NCI-H1417 (cell line): ENCODE results near the gene USP6NL.
A peak's percentile ranks its signal among the peaks of the same experiment; 100 is the strongest.
"Not testable (repeated sequence)": the region's sequence is repeated elsewhere in the genome, so short reads cannot be mapped to it uniquely, and the experiment has no call there.

Experiments
- DNase-seq, 3 experiments: peaks; one replicate each; lab custom pipeline; 2025; lab: John Stamatoyannopoulos, UW

The USP6NL gene

DNA sequence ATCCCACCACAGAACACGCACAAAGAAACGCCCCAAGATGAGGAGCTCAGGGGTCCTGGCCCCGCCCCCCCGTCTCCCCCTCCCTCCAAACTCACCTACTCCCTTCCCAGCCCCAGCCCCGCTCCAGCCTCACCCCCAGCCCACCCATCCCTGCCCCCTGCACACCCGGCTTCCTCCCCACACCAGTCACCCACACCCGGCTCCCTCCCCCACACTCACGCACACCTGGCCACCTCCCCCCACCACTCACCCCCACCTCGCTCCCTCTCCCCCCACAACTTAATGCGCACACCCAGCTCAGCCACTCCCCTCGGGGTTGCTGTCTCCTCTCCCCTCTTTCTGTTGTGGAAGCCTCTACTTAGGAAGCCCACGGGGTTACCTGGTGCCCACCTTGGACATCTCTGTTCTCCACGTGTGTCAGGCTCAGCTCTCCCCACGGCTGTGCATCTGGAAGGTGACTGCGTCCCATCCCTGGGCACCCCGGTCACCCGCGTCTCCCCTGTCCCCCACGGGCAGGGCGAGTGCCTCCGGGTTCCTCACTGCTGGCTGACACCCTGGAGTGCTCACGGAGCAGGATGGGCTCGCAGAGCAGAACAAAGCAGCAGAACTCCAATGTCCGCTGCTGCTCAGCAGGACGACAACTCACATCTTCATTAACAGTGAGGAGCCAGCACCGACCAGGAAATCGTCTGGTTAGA lies 166.8 kb downstream of the USP6NL start:
- peak in 2 of 3 experiments; percentile 13 to 42 for DNase-seq

DNA sequence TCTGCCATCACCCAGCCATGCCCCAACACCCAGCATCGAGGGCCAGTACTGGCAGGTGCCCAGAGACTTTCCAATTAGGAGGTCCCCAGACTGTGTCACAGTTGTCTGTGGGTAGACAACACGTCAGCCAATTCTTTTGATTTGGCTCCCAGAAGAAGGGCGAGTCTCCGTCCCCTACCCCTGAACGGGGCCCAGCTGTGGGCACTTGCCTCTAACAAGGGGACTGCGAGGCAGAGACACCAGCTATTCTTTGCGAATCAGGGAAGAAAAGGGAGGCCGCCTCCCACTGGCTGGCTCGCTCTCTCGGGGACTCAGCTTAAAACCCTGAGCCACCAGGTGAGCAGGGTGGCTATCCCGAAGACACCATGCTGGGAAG lies 167.3 kb downstream of the USP6NL start:
- no peak for DNase-seq

DNA sequence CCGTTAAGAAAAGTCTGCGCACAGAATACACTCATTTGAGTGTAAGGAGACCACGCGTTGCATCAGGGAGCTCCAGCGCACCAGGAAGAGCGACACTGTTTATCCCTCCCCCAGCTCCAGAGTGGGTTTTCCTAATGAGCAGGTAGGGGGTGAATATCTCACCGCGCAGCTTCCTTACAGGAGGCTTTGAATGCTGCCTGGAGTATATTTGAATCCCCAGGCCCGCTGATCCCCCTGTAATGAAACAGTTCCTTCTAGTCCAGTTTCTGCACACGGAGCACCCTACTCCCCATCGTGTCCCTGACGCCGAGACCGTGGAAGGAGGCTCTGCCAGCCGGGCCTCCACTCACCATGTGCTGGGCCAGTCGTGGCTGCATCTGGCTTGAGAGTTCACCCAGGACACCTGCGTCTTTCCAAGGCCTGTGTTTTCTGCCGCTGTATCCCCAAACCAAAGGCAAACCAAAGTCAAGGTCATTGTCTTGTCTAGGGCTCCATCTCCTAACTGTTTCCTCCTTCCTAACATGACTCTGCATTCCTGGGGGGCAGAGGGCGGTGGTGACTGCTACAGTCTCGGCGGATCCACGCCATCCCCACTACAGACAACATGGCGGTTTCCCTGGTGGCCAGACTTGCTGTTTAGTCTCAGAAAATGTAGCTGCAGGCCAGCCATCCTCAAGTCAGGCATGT lies 167.8 kb downstream of the USP6NL start:
- DNase-seq = no peak

DNA sequence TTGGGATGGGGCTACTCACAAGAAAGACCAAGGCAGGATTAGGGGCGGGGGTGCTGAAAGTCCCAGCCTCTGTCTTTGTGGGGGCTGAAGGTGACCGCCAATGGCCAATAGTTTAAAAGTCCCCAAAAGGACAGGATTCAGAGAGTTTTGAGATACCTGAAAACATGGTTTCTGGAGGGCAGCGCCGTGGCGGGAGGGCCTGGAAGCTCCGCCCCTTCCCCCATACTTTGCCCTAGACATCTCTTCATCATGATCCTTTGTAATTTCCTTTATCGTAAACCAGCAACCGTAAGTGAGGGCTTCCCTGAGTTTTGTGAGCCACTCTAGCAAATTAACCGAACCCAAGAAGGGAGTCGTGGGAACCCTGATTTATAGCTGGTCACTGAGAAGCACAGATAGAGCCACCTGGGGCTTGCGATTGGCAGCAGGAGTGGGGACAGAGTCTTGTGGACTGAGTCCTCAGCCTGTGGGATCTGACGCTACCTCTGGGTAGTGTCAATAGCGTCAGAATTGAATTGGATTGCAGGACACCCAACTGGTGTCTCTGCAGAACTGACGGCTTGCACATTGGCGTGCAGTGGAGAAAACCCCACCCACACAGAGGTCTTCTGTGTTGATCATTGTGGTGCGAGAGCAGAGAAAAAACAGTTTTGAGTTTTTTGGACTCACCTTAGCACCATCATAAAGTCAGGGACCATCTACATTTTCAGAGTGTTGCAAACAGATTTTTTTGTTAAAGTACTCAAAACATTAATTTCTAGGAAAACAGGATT lies 169.3 kb downstream of the USP6NL start:
- DNase-seq = no peak

DNA sequence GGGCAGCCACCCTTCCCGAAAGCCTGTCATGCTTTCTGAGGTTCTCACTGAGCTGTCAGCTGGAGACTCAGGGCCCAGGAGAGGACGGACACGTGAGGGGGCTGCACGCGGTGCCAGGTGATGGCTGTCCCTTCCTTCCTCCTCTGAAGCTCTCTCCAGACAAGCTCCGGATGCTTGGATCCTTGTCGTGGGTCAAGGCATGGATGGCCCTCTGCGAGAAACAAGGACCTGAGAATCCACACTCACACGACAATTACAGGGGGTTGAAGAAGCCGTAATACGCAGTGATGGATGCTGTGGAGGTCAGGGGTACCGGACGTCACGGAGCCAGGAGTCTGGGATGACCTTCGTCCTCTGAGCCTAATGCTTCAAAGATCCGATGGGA lies 170.3 kb downstream of the USP6NL start:
- DNase-seq = no peak

DNA sequence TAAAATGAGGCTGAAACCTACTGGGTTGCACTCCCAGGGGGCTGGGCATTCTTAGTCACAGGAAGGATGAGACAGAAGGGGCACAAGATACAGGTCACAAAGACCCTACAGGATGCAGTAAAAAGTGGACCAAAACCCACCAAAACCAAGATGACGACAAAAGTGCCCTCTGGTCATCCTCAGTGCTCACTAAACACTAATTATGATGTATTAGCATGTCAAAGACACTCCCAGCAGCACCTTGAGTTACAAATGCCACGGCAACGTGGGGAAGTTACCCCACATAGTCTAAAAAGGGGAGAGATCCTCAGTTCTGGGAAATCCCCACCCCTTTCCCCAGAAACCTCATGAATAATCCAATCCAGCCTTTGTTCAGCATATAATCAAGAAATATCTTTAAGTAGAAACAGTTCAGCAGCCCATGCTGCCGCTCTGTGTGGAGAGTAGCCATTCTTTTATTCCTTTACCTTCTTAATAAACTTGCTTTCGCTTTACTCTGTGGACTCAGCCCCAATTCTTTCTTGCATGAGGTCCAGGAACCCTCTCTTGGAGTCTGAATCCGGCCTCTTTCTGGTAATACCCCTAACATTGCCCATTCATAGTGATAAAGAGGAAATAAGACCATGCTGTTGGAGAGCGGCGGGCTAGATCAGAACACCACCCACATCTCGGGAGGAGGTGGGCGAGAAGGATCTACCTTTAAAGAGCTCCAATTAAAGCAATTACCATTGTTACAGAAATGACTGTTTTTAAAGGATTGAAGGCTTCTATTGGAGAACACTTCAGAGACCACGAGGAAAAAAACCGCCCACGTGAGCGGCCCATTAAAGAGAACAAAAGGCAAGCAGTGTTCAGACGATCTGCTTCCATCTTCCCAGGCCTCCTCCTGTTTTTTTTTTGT lies 170.9 kb downstream of the USP6NL start:
- DNase-seq = peak in 2 of 3 experiments; percentile 4 to 37

DNA sequence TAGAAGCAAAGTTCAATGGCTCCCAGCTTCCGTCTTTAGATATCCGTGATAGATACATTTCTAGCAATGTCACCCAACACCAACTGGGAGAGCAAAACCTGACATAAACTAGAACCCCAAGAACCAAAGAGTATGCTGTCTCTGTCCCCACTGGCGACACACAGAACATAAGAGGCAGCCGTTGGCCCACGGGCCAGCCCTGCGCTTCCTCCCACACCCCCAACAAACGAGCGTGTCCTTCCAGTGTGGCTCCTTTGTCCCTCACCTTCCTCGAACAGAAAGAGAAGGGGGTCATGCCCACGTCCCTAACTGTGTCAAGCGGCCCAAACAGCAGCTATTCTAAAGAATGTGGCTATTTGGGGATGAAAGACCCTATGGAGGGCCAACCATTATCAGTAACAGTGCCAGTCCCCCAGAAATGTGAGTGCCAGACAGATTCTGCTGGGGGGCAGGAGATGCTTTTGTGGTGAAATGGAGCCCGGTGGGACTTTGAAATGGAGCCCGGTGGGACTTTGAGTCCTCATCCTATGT lies 171.9 kb downstream of the USP6NL start:
- no peak for DNase-seq

DNA sequence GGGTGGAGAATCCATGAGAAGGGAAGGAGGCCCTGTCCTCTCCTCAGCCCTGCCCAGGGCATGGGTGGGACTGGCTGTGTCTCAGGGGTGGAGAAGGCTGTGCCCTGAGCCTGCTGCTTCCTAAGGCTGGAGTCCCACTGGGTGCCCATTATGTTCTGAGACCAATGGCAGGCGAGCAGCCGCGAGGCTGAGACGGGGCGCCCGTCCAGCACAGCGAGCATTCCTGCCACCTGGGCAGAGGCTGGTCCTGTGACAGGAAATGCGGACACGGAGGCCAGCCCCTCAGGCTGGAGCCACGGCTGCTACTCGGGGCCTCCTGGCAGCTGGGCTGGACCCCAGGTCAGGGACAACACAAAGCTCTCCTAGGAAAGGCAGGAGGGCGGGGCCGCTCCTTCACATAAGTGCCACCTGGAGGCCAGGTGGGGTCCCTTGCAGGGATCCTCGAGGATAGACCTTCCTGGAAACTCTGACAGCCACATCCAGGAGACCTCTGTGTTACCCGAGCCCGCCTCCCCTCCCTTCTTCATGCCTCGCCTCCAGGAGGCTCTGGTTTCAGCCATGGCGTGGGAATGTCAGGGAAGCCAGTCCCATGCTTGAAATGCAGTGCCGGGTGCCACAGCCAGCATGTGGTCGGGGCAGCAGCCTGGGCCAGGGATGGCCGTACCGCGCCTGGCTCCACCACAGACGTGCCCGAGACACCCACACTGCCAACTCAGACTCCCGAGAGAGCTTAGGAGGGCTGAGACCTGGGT lies 173.9 kb downstream of the USP6NL start:
- peak in 1 of 3 experiments; percentile 54 for DNase-seq

DNA sequence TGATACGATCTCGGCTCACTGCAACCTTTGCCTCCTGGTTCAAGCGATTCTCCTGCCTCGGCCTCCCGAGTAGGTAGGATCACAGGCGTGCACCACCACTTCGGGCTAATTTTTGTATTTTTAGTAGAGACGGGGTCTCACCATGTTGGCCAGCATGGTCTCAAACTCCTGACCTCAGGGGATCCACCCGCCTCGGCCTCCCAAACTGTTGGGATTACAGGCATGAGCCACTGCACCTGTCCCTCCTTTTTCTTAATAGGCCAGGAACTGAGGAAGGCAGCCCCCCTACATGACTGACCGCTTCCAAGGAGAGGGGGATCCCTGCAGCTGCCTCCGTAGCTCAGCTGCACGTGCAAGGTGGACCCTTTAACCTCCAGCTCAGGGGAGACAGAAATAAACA lies 175.0 kb downstream of the USP6NL start:
- DNase-seq = not testable (repeated sequence)

DNA sequence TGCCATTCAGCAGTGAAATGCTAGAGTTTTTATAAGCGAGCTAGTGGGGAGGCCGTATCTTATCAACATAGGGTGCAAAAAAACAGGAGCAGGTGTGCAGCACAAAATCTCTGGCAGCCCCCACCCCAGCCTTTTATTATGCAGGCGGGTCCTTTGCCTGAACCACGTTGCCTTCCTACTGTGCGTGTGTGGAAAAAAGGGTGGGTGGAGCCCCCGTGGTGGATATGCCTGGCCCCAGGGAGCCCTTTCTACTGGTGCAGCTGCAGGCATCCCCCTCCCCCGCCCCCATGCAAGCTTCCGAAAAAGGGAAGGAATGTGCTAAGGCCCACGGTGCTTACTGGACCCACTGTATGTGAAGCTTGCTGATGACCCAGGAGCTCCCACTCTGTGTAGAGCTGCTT lies 175.9 kb downstream of the USP6NL start:
- no peak for DNase-seq

DNA sequence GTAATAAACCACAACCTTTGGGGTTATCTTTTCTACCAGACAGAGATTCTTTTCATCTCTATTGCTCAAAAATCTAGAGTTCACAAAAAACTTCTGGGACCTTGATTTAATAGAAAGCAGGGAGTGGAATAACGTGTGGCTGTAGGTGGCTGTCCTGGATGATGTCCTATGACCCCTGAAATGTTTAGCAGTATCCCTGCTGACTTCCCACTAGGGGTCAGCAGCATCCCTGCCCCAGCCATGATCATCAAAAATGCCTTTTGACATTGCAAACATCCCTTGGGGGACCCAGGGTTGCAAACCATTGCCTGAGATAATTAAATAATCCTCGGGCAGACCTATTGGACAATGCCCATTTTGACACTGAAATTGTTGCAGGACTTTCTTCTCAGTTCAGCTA lies 177.1 kb downstream of the USP6NL start:
- peak in 1 of 3 experiments; percentile 2 for DNase-seq

DNA sequence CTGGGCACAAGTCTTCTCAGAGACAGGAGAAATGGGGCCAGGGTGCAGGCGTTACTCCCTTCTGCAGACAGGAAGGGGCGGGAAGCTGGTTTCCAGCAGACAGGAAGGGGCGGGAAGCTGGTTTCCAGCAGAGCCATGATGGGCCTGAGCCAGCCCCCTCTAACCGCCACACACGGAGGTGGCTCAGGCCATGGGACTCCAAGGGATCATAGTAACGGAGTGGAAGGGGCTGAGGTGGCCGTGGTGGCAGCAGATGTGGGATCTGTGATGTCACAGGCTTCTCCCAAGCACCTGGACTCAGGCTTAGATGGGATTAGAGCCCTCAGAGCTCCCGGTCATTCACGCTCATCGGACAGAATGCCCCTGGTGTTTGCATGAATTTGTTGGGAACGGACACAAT lies 177.8 kb downstream of the USP6NL start:
- DNase-seq = no peak

DNA sequence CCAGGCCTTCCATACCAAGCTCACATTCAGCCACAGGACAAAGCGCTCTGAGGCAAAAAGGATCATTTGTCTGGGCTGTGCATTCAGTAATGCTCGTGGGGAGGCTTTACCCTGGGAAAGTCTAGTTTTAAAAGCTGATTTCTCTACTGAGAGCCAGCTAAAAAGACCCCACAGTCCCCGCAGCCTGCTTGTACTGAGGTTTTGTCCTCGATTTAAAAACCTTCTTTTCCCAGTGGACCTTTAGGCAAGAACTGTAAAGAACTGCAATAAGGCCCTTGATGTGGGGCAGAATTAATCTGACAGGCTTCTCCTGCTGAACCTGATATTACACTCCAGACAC lies 180.3 kb downstream of the USP6NL start:
- DNase-seq = no peak

DNA sequence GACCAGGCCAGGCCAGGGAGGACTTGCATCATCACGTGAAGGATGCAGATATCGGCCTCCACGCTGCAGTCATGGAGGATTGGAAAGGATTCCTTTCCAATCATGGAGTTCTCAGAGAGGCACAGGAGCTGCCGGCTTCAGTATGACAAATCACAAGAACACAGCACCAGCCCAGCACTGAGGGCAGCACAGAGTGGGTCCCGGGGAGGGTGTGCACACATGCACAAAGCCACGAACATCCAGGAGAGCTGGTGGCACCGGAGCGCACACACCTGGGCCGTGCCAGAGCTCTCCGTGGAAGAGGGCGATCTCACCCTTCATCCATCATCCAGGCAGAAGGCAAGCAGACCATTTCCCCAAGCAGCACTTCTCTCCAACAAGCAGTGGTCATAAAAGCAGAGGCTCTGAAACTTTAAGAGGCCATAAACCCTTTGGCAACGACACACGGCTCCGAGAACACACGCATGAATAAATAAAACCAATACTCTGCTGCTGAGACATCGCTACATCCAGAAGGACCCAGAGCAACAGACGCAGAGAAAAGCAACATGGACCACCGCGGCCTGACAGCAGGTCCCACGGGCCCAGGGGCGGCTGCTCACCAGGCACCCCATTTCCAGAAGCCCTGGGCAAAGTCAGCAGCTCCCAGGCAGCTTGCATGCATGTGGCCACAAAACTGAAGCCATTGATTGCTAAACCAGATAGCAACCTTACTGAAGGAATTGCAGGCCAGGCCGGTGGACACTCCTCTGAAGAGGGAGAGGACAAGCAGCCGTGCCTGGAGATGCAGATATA lies 180.8 kb downstream of the USP6NL start:
- DNase-seq = peak in 1 of 3 experiments; percentile 42

DNA sequence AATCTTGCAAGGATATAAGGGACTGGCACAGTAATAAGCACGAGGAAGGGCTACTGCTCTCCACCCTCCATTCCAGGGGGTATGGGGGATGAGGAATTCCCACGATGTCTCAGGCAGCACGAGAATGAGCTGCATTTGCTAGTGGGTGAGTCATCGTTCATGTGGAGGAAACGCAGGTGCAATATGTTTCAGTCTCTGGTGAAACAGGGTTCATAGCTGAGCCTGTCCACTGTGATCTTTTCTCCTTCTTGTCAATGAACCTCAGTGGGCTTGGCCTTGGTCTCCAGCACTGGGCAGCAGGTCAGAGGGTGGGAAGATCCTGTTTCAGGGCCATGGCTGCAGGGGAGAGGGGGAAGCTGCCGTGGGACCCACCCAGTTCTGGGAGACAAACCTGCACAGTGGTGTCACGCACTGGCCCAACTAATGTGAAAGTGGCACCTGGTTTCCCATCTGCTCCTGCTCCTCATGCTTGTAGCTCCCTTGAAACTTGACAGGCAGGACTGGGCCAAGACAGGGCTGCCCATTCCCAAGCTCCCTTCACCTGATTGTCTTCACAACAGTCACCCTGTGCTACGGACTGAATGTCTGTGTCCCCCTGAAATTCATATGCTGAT lies 181.9 kb downstream of the USP6NL start:
- DNase-seq = no peak

DNA sequence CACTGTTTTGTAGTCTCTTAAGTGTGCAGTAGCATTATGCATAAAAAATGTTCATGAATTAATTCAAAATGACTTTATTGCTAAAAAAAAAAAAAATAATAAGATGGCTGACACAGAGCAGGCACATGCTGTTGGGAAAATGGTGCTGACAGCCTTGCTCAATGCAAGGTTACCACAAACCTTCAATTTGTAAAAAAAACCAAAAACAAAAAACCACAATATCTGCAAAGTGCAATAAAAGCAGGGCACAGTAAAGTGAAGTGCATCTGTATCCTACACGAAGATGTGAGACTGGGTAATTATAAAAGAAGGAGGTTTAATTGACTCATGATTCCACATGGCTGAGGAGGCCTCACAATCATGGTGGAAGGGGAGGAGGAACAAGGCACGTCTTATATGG lies 185.8 kb downstream of the USP6NL start:
- peak in 1 of 3 experiments; percentile 18 for DNase-seq

DNA sequence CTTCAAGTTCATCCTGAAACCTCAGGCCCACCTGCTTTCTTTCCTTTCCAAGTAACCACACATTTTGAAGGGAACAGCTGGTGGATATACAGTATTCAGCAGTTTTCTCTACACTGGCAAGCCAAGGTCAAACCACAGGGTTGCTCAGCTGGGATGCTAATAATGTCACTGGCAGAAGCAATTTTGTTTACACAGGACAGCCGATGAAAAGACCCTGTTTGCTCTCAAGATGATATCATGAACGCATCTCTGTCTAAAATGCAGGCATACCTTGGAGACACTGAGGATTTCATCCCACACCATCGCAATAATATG lies 186.2 kb downstream of the USP6NL start:
- DNase-seq = peak in 2 of 3 experiments; percentile 52 to 91

DNA sequence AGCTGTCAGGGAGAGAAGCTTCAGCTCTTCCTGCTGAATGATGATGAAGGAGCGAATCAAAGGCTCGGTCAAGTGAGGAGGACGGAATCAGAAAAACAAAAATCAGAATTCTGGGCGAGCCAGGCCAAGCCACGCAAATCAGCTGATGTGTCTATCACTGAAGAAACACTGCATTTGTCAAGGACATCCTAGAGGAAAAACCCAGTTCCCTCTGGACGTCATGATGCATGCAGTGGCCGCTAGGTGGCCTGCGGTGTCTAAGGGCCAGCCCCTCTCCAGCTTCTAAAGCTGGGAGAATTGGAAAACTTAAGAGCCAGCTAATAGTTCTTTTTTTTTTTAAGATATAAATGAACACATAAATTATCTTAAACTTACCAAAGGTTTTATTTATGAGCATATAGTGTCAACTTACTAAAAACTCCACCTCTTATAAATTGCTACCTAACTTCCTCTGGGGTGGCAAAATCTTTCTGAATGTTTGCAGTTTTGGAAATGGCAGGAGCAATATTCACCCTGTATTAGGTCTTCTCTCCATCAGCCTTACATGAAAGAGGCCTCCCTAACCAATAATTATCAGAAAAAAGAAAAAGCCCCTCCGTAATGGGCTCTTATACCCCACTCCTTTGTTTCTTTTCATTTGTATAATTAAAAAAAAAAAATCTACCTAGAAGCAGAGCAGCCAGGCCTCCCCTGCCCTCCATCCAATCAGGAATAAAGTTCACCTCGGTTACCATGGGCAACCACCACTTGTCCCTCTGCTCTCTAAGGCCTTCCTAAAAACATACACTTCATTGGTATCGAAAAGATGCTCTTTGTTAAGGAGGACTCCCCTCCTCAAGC lies 186.8 kb downstream of the USP6NL start:
- peak; percentile 56 to 91 (median 58) for DNase-seq

DNA sequence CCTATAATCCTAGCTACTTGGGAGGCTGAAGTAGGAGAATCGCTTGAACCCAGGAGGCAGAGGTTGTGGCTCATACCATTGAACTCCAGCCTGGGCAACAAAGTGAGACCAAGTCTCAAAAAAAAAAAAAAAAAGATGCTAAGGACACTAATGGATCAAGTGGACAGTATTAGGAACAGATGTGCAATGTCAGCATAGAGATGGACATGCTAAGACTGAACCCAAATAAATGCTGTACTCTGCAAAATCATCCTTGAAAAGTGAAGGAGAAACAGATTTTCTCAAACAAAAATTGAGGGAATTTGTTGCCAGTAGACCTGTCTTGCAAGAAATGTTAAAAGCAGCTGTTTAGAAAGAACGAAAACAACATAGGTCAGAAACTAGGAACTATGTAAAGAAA lies 194.5 kb downstream of the USP6NL start:
- no peak for DNase-seq
